K562 (cell line): ENCODE results near the gene CRAT. TPM values are rescaled to one million over a fixed set of nuclear protein-coding genes. Genes with fewer than 3 reads are reported as not detected.

Experiments used
- HLTF ChIP-seq: fragments of 450-650 bp; IDR thresholded peaks from 2 replicates; pipeline ENCODE4 v1.6.1; 2016
- HMGN3 ChIP-seq: IDR thresholded peaks from 2 replicates; pipeline ENCODE4 v1.6.1; 2011; ENCODE audit warnings: borderline replicate concordance, low read depth, mild to moderate bottlenecking, mixed read lengths, low read length; ENCODE audit not compliant: insufficient read length; ENCODE audit errors: extremely low read depth
- KLF10 ChIP-seq: fragments of 250-450 bp; sonication (Bioruptor Pico); IDR thresholded peaks from 2 replicates; pipeline ENCODE4 v1.6.1; 2021; ENCODE audit warnings: matching md5 sums
- PRMT5 ChIP-seq: sonication (generic); formaldehyde crosslinking; IDR thresholded peaks from 2 replicates; pipeline ENCODE4 v1.5.0; 2020; ENCODE audit warnings: missing genetic modification reagents
- RUNX1 ChIP-seq: sonication (generic); IDR thresholded peaks from 2 replicates; pipeline ENCODE4 v1.6.1; 2016; ENCODE audit warnings: antibody characterized with exemption, low read depth
- SMAD2 ChIP-seq: fragments of 150-350 bp; IDR thresholded peaks from 2 replicates; pipeline ENCODE4 v1.6.1; 2014; ENCODE audit warnings: low read depth, mild to moderate bottlenecking, low read length
- TEAD2 ChIP-seq: fragments of 450-650 bp; IDR thresholded peaks from 2 replicates; pipeline ENCODE4 v1.6.1; 2016; ENCODE audit warnings: missing genetic modification characterization, control low read depth, missing compliant biosample characterization
- ZNF551 ChIP-seq: fragments of 250-450 bp; sonication (Bioruptor Pico); IDR thresholded peaks from 2 replicates; pipeline ENCODE4 v1.5.0; 2021; ENCODE audit warnings: mild to moderate bottlenecking, moderate library complexity
- ZNF764 ChIP-seq: fragments of 250-450 bp; sonication (Bioruptor Pico); IDR thresholded peaks from 2 replicates; pipeline ENCODE4 v1.4.0; 2020; ENCODE audit warnings: low read depth, mild to moderate bottlenecking, moderate library complexity
- polyA plus RNA-seq, 8 experiments: library from polyadenylated mRNA; depleted of rRNA in 4 of 8; stranded (reverse) in 5 of 8; unstranded in 3 of 8; fragments of >200 nt; fragmentation: Nextera tagmentation in 2 of 8; fragmentation: Illumina TruSeq in 1 of 8; extraction: Ambion mirVana in 2 of 8; extraction: Trizol in 1 of 8; gene quantifications; 2 replicates each; pipeline versions ENCODE4 v1.2.1 to v1.2.3, GENCODE V29; 2011 to 2014; ENCODE audit warnings: inconsistent platforms in 1 of 8, missing spikeins in 1 of 8
- total RNA-seq, 7 experiments: library from RNA; depleted of rRNA in 6 of 7; stranded (reverse); fragments of >200 nt in 6 of 7; fragmentation: Illumina TruSeq in 2 of 7; extraction: Trizol in 2 of 7; gene quantifications; 2 replicates each; pipeline versions ENCODE4 v1.2.1 to v1.2.3, GENCODE V29; 2011 to 2021; ENCODE audit warnings: low replicate concordance in 1 of 7
- TF ChIP-seq, protein P1 (sequence below): fragments of 250-450 bp; sonication (Bioruptor Pico); IDR thresholded peaks from 2 replicates; pipeline ENCODE4 v1.8.0; 2021; ENCODE audit warnings: moderate library complexity, mild to moderate bottlenecking, inconsistent platforms
- TF ChIP-seq, protein P2 (sequence below): IDR thresholded peaks from 2 replicates; pipeline ENCODE4 v1.6.1; 2011; ENCODE audit not compliant: insufficient read length; ENCODE audit errors: extremely low read depth
- TF ChIP-seq, protein P3 (sequence below): fragments of 450-650 bp; IDR thresholded peaks from one replicate; pipeline ENCODE4 v1.6.1; 2018; ENCODE audit warnings: mild to moderate bottlenecking, moderate library complexity; ENCODE audit not compliant: partially characterized antibody
- TF ChIP-seq, protein P4 (sequence below): sonication (generic); formaldehyde crosslinking; IDR thresholded peaks from 2 replicates; pipeline ENCODE4 v1.4.0; 2020; ENCODE audit warnings: mild to moderate bottlenecking, missing genetic modification reagents

The CRAT gene
- total and polyA plus RNA-seq, 9 of the 15 experiments (the other 6 are each of a cell fraction or from before 2014, with no cell fraction given), result 0.20 to 13.8 (median 5.4) TPM

DNA sequence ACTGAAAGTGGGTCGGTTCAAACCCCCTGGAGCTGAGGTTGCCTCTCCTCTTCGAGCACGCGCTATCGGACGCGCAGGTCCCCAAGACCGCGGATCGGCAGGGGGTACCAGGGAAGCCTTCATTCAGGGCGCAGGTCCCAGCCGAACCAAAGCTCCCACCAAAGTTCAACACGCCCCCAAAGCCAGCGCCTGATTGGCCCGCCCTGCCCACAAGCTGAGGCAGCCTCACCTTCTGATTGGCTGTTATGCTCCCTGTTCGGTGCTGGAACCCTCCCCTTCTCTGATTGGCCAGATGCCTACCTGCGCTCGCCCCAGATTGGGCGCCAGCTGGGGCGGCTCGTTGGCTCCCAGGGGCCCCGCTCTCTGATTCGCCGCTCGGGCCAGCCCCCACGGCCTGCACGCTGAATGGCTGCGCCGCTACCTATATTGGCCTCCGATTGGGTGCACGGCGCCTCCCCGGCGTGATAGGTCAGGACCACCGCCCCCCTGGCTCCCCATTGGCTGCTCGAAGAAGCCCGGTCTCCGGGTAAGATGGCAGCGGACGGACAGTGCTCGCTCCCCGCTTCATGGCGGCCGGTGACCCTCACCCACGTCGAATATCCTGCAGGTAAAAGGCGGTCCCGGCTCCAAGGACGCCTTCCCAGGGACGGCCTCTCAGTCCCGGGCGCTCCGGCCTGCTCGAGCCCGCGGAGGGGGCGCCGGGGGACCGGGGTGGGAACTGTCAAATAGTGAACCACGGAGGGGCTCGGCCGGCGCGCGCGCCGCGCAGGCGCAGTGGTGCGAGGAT lies 29.8 kb downstream of the CRAT start, which contains the start of gene DOLPP1 (continued):
- TF ChIP-seq ZNF551 (CRISPR knock-in tag), result no peak
- no peak for TF ChIP-seq TEAD2 (tag)
- TF ChIP-seq HMGN3, result peak; percentile 59
- TF ChIP-seq ZNF764 (CRISPR knock-in tag), result no peak
- TF ChIP-seq, protein P1, sequence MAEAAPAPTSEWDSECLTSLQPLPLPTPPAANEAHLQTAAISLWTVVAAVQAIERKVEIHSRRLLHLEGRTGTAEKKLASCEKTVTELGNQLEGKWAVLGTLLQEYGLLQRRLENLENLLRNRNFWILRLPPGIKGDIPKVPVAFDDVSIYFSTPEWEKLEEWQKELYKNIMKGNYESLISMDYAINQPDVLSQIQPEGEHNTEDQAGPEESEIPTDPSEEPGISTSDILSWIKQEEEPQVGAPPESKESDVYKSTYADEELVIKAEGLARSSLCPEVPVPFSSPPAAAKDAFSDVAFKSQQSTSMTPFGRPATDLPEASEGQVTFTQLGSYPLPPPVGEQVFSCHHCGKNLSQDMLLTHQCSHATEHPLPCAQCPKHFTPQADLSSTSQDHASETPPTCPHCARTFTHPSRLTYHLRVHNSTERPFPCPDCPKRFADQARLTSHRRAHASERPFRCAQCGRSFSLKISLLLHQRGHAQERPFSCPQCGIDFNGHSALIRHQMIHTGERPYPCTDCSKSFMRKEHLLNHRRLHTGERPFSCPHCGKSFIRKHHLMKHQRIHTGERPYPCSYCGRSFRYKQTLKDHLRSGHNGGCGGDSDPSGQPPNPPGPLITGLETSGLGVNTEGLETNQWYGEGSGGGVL (CRISPR knock-in tag), result no peak
- no peak for TF ChIP-seq SMAD2
- TF ChIP-seq, protein P2, sequence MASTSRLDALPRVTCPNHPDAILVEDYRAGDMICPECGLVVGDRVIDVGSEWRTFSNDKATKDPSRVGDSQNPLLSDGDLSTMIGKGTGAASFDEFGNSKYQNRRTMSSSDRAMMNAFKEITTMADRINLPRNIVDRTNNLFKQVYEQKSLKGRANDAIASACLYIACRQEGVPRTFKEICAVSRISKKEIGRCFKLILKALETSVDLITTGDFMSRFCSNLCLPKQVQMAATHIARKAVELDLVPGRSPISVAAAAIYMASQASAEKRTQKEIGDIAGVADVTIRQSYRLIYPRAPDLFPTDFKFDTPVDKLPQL, result no peak
- TF ChIP-seq, protein P3, sequence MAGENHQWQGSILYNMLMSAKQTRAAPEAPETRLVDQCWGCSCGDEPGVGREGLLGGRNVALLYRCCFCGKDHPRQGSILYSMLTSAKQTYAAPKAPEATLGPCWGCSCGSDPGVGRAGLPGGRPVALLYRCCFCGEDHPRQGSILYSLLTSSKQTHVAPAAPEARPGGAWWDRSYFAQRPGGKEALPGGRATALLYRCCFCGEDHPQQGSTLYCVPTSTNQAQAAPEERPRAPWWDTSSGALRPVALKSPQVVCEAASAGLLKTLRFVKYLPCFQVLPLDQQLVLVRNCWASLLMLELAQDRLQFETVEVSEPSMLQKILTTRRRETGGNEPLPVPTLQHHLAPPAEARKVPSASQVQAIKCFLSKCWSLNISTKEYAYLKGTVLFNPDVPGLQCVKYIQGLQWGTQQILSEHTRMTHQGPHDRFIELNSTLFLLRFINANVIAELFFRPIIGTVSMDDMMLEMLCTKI, result no peak
- TF ChIP-seq HLTF, result no peak
- no peak for TF ChIP-seq RUNX1
- TF ChIP-seq, protein P4, sequence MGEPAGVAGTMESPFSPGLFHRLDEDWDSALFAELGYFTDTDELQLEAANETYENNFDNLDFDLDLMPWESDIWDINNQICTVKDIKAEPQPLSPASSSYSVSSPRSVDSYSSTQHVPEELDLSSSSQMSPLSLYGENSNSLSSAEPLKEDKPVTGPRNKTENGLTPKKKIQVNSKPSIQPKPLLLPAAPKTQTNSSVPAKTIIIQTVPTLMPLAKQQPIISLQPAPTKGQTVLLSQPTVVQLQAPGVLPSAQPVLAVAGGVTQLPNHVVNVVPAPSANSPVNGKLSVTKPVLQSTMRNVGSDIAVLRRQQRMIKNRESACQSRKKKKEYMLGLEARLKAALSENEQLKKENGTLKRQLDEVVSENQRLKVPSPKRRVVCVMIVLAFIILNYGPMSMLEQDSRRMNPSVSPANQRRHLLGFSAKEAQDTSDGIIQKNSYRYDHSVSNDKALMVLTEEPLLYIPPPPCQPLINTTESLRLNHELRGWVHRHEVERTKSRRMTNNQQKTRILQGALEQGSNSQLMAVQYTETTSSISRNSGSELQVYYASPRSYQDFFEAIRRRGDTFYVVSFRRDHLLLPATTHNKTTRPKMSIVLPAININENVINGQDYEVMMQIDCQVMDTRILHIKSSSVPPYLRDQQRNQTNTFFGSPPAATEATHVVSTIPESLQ (CRISPR knock-in tag), result no peak
- TF ChIP-seq KLF10 (CRISPR knock-in tag), result no peak
- TF ChIP-seq PRMT5 (CRISPR knock-in tag), result no peak
